Measurements from ENCODE around the gene TRIM38. TPM values are rescaled to one million over a fixed set of nuclear protein-coding genes. Genes with fewer than 3 reads are reported as not detected.

TRIM38 gene
- total and polyA plus RNA-seq, 2 of the 13 experiments (the other 11 are each of a cell fraction or from before 2014, with no cell fraction given): 2.5 to 3.1 TPM

DNA sequence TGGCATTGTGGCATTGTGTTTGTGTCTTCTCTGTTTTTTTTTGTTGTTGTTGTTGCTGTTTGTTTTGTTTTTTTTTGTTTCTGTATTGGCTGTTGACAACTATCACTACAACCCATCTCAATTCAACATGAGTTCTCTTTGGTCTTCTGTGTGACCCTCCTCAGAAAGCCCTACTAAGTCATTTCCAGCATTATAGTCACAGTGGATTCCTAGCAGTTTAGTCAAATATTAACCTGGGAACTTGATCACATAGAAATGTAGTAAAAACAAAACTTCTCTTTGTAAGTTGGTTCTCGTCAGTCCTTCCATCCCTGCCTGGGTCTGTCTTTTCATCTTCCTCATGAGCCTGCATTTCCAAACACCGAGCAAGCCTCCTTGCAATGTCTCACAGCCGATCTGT lies 48.9 kb upstream of the TRIM38 start (continued):
- TF ChIP-seq, protein P1, sequence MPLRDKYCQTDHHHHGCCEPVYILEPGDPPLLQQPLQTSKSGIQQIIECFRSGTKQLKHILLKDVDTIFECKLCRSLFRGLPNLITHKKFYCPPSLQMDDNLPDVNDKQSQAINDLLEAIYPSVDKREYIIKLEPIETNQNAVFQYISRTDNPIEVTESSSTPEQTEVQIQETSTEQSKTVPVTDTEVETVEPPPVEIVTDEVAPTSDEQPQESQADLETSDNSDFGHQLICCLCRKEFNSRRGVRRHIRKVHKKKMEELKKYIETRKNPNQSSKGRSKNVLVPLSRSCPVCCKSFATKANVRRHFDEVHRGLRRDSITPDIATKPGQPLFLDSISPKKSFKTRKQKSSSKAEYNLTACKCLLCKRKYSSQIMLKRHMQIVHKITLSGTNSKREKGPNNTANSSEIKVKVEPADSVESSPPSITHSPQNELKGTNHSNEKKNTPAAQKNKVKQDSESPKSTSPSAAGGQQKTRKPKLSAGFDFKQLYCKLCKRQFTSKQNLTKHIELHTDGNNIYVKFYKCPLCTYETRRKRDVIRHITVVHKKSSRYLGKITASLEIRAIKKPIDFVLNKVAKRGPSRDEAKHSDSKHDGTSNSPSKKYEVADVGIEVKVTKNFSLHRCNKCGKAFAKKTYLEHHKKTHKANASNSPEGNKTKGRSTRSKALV (CRISPR knock-in tag; IDR thresholded peaks at IDR 0.05): 0 out of 2 replicates have a peak, but pooled peaks have one; percentile 12
- TF ChIP-seq REL (CRISPR knock-in tag; conservative IDR thresholded peaks at IDR 0.05) (no peak), SNAPC2 (CRISPR knock-in tag; IDR thresholded peaks at IDR 0.05) (no peak), THYN1 (CRISPR knock-in tag; IDR thresholded peaks at IDR 0.05; ENCODE audit: borderline replicate concordance, low read depth) (no peak), NFIB (CRISPR knock-in tag; IDR thresholded peaks at IDR 0.05; ENCODE audit: borderline replicate concordance) (no peak), GPN1 (CRISPR knock-in tag; IDR thresholded peaks at IDR 0.05; ENCODE audit: borderline replicate concordance) (no peak), GTF3A (CRISPR knock-in tag; conservative IDR thresholded peaks at IDR 0.05) (no peak), CBX1 (IDR thresholded peaks at IDR 0.05; ENCODE audit: low read depth) (no peak)
- TF ChIP-seq, protein P2, sequence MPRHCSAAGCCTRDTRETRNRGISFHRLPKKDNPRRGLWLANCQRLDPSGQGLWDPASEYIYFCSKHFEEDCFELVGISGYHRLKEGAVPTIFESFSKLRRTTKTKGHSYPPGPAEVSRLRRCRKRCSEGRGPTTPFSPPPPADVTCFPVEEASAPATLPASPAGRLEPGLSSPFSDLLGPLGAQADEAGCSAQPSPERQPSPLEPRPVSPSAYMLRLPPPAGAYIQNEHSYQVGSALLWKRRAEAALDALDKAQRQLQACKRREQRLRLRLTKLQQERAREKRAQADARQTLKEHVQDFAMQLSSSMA (CRISPR knock-in tag; IDR thresholded peaks at IDR 0.05): no peak
- TF ChIP-seq, protein P3, sequence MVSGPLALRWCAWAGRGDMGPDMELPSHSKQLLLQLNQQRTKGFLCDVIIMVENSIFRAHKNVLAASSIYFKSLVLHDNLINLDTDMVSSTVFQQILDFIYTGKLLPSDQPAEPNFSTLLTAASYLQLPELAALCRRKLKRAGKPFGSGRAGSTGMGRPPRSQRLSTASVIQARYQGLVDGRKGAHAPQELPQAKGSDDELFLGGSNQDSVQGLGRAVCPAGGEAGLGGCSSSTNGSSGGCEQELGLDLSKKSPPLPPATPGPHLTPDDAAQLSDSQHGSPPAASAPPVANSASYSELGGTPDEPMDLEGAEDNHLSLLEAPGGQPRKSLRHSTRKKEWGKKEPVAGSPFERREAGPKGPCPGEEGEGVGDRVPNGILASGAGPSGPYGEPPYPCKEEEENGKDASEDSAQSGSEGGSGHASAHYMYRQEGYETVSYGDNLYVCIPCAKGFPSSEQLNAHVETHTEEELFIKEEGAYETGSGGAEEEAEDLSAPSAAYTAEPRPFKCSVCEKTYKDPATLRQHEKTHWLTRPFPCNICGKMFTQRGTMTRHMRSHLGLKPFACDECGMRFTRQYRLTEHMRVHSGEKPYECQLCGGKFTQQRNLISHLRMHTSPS (CRISPR knock-in tag; IDR thresholded peaks at IDR 0.05; ENCODE audit: low read depth): no peak
- TF ChIP-seq, protein P4, sequence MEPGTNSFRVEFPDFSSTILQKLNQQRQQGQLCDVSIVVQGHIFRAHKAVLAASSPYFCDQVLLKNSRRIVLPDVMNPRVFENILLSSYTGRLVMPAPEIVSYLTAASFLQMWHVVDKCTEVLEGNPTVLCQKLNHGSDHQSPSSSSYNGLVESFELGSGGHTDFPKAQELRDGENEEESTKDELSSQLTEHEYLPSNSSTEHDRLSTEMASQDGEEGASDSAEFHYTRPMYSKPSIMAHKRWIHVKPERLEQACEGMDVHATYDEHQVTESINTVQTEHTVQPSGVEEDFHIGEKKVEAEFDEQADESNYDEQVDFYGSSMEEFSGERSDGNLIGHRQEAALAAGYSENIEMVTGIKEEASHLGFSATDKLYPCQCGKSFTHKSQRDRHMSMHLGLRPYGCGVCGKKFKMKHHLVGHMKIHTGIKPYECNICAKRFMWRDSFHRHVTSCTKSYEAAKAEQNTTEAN (CRISPR knock-in tag; conservative IDR thresholded peaks at IDR 0.05): no peak
- TF ChIP-seq, protein P5, sequence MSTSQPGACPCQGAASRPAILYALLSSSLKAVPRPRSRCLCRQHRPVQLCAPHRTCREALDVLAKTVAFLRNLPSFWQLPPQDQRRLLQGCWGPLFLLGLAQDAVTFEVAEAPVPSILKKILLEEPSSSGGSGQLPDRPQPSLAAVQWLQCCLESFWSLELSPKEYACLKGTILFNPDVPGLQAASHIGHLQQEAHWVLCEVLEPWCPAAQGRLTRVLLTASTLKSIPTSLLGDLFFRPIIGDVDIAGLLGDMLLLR (CRISPR knock-in tag; IDR thresholded peaks at IDR 0.05): no peak
- TF ChIP-seq, protein P6, sequence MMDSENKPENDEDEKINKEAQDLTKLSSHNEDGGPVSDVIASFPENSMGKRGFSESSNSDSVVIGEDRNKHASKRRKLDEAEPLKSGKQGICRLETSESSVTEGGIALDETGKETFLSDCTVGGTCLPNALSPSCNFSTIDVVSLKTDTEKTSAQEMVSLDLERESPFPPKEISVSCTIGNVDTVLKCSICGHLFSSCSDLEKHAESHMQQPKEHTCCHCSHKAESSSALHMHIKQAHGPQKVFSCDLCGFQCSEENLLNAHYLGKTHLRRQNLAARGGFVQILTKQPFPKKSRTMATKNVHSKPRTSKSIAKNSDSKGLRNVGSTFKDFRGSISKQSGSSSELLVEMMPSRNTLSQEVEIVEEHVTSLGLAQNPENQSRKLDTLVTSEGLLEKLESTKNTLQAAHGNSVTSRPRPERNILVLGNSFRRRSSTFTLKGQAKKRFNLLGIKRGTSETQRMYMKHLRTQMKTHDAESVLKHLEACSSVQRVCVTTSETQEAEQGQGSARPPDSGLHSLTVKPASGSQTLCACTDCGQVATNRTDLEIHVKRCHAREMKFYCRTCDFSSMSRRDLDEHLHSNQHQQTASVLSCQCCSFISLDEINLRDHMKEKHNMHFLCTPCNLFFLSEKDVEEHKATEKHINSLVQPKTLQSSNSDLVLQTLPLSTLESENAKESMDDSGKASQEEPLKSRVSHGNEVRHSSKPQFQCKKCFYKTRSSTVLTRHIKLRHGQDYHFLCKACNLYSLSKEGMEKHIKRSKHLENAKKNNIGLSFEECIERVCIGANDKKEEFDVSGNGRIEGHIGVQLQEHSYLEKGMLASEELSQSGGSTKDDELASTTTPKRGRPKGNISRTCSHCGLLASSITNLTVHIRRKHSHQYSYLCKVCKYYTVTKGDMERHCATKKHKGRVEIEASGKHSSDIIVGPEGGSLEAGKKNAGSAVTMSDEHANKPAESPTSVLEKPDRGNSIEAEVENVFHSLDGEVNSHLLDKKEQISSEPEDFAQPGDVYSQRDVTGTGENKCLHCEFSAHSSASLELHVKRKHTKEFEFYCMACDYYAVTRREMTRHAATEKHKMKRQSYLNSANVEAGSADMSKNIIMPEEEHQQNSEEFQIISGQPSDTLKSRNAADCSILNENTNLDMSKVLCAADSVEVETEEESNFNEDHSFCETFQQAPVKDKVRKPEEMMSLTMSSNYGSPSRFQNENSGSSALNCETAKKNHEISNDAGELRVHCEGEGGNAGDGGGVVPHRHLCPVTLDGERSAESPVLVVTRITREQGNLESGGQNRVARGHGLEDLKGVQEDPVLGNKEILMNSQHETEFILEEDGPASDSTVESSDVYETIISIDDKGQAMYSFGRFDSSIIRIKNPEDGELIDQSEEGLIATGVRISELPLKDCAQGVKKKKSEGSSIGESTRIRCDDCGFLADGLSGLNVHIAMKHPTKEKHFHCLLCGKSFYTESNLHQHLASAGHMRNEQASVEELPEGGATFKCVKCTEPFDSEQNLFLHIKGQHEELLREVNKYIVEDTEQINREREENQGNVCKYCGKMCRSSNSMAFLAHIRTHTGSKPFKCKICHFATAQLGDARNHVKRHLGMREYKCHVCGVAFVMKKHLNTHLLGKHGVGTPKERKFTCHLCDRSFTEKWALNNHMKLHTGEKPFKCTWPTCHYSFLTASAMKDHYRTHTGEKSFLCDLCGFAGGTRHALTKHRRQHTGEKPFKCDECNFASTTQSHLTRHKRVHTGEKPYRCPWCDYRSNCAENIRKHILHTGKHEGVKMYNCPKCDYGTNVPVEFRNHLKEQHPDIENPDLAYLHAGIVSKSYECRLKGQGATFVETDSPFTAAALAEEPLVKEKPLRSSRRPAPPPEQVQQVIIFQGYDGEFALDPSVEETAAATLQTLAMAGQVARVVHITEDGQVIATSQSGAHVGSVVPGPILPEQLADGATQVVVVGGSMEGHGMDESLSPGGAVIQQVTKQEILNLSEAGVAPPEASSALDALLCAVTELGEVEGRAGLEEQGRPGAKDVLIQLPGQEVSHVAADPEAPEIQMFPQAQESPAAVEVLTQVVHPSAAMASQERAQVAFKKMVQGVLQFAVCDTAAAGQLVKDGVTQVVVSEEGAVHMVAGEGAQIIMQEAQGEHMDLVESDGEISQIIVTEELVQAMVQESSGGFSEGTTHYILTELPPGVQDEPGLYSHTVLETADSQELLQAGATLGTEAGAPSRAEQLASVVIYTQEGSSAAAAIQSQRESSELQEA (CRISPR knock-in tag; IDR thresholded peaks at IDR 0.05; ENCODE audit: not compliant biosample characterization): no peak
